DMS79 treated with DMSO at 0.1 percent for 48 hours (cell line): ENCODE measurements around the gene CD70.
"Not testable (repeated sequence)": the region's sequence is repeated elsewhere in the genome, so short reads cannot be mapped to it uniquely, and the experiment has no call there.

Source experiments
- DNase-seq: peaks from one replicate; lab custom pipeline; 2025; lab: John Stamatoyannopoulos, UW

Gene CD70

DNA sequence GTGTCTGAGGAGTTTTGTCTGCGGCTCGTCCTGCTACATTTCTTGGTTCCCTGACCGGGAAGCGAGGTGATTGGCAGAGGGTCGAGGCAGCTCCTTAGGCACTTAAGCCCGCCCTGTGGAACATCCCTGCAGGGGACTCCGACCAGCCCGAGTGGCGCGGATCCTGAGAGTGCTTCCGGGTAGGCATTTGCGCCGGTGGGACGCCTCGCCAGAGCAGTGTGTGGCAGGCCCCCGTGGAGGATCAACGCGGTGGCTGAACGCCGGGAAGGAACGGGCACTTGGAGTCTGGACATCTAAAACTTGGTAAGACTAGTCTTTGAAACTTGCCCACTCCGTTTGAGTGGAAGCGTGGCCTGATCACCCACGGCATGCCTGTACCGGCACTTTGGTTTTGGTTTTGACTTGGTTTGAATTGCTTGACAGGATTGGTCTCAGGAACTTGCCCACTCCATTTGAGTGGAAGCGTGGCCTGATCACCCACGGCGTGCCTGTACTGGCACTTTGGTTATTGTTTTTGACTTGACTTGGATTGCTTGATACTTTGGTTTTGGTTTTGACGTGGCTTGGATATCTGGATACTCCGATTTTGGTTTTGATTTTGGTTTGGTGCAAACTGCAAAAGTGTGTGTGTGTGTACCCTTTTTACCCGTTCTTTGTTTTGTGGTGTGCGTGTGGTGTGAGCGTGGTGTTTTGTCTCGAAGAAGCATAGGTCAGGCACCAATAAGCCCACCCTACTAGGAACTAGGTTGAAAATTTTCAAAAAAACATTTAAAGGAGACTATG lies 6.7 kb upstream of the CD70 start:
- not testable (repeated sequence) for DNase-seq

DNA sequence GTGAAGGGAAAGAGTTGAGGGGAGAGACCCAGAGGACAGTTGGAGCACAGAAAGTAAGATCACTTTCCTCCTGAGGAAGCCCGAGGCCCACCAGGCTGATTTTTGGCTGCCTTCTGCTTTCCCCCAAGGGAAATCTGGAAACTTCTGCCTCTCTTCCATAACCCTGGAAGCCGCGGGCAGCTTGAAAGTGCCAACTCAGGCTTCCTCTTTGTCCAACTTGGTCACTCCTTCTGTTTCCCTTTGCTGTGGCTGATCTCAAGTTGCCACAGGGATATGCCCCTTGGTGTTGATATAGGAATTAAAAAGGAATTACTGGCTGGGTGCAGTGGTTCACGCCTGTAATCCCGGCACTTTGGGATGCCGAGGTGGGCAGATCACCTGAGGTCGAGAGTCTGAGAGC lies 5.7 kb upstream of the CD70 start:
- DNase-seq = no peak

DNA sequence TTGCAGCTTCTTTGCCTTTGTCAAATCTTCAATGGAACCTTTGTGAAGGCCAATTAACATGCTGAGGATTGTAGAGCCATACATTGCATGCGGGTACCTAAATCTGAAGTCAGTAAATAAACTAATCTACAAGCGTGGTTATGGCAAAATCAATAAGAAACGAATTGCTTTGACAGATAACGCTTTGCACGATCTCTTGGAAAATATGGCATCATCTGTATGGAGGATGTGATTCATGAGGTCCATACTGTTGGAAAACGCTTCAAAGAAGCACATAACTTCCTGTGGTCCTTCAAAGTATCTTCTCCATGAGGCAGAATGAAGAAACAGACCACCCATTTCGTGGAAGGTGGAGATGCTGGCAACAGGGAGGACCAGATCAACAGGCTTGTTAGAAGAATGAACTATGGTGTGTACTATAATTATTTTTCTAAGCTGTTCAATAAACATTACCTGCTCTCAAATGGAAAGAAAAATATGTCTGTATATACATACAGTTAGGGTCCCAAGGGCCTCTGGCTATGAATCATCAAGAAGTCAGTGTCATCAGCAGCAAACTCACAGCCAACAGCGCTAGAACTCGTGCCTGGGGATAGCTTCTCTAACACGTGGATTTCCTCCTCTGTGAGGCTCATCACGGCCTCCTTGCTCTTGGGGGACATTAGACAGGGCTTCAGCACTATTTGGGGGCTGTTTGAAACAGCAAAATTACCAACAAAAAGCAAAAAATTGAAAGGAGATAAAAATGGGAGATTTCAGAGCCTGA lies 2.9 kb upstream of the CD70 start:
- DNase-seq = no peak

DNA sequence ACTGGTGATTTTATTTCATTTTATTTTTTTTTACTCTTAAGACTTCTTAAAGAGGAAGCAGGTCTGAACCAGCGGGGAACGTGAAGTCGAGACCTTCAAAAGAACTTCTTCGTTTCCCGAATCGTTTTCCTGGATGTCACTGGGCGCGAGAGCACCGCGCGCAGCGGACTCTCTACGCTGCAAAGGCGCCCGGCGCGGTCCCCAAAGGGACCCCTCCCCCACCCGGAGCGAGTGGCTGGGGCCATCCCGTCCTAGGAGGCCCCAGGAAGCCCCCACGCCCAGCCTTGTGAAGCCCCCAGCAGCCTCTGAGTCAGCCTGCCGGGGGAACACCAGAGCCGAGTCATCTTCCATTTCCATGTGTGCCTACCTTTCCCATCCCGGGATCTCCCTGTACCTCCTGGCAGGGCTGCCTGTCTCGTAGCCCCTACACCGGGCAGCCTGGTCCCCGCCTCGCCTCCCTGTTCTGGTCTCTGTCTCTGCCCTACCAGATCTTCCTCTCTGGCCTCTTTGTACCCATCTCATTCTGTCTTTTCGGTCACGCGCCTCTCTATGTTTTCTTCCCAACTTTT lies 608 bp downstream of the CD70 start:
- no peak for DNase-seq

DNA sequence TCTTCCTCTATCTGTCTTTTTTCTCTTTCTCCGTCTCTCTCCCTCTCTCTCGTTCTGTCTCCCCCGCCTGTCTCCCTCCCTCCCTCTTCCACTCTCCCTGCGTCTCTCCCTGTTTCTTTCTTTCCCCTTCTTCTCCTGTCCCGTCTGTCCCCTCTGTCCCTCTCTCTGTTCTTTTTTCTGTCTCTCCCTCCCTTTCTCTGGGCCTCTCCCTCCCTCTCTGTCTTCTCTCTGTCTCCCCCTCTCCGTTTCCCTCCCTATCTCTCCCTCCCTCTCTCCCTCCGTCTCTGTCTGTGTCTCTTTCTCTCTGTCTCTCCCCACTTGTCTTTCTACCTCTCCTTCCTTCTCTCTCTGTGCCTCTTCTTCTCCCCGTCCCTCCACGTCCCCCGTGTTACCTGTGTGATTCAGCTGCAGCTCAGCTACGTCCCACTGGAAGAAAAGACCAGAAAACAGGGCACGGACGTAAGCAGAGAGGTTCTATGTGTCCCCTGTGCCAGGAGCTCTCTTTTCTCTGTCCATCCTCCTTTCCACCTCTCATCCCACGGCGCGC lies 1.2 kb downstream of the CD70 start:
- no peak for DNase-seq

DNA sequence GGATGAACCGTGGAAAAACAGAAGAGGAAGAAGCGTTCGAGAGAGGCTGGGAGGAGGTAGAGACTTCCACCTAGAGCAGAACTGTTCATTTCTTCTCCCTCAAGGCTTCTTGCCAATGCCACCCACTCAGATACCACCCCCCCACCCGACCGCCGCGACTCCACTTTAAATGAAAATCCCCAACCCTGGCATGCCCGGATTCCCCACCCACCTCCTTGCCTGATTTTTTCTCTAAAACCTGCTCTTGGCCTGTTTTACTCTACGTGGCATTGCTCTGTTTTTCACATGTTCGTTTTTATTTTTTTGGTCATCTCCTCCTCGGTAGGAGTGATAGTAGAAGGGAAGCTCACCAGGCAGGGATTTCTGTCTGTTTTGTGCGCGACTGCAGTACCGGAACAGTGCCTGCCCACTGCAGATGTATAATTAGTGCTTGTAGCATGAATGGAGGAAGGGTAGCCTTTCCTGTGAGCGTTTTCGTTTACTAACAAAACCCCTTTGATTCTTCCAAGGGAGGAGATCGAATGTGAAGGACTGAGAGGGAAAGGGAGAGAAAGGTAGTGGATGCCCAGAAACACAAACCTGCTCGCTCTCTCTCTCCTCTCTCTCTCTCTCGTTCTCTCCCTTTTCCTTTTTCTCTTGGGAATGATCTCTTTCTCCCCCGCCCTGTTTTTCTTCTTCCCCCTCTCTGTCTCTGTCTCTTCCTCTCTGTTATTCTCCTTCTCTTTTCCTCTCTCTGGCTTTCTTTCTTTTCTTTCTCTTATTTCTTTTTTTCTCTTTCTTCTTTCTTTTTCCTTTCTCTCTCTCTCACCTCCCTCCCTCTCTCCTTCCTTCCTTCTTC lies 2.2 kb downstream of the CD70 start:
- no peak for DNase-seq

DNA sequence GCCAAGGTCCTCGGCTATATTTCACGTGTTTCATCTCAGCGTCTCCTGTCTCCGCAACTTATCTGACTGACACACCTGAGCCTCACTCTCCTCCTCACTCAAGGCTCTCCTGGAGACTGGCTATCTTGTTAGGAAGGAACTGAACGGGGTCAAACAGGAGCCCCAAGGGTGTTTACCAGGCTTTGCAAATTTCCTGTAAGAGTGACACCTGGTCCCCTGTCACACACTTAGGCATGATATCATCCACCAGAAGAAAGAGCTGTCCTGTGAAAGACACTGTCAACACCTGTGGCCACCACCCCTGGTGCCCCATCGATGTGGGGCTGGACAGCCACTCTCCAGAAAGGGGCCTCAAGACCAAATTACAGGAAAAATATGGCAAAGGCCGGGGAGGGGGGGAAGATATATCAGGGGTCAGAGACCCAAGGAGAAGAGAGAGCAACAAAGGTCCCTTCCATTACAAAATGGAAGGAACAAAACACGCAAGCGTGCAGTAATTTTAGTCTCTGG lies 2.9 kb downstream of the CD70 start:
- no peak for DNase-seq

DNA sequence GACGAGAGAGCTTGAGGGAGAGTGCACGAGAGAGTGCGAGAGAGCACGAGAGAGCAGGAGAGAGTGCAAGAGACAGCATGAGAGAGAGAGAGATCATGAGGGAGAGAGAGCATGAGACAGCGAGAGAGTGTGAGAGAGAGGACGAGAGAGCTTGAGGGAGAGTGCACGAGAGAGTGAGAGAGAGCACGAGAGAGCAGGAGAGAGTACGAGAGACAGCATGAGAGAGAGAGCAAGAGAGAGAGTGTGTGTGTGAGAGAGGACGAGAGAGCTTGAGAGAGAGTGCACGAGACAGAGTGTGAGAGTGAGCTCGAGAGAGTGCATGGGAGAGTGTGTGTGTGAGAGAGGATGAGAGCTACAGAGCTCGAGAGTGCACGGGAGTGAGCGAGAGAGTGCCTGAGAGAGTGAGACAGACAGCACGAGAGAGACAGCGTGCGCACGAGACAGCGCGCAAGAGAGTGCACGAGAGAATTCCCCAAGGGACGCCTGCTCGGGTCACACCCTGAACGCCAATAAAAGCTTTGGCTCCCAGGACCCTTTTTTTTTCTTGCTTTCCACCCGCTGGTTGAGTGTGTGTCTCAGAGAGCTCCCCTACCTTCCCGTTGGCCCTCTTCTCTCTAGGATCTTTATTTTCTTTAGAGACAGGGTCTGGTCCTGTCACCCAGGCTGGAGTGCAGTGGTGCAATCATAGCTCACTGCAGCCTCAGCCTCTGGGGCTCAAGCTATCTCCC lies 3.7 kb downstream of the CD70 start:
- peak; percentile 9 for DNase-seq

DNA sequence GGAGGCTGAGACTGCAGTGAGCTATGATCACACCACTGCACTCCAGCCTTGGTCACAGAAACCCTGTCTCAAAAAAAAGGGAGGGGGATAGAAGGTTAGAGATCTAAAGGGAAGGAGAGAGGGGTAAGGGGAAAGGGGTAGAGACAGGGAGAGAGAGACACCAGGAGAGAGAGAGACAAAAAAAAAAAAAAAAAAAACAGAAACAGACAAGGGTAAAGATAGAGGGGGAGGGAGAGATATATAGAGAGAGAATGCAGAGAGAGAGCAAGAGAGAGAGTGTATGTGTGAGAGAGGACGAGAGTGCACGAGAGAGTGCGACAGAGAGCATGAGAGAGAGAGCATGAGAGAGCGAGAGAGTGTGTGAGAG lies 4.2 kb downstream of the CD70 start:
- DNase-seq = no peak

DNA sequence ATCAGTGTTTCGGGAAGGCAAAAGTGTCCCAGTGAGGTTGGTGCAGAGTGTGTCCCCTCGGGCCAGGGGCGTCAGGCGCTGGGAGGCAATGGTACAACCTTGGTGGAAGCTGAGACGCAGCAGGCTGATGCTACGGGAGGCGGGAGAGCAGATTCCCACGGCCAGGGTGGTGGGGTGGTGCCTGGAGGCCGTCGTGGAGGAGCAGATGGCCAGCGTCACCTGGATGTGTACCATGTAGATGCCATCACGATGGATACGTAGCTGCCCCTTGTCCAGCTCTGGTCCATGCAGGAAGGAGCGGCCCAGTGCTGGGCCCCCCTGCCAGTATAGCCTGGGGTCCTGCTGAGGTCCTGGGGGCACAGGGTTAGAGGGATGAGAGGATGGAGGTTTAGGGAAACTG lies 4.9 kb downstream of the CD70 start:
- no peak for DNase-seq

DNA sequence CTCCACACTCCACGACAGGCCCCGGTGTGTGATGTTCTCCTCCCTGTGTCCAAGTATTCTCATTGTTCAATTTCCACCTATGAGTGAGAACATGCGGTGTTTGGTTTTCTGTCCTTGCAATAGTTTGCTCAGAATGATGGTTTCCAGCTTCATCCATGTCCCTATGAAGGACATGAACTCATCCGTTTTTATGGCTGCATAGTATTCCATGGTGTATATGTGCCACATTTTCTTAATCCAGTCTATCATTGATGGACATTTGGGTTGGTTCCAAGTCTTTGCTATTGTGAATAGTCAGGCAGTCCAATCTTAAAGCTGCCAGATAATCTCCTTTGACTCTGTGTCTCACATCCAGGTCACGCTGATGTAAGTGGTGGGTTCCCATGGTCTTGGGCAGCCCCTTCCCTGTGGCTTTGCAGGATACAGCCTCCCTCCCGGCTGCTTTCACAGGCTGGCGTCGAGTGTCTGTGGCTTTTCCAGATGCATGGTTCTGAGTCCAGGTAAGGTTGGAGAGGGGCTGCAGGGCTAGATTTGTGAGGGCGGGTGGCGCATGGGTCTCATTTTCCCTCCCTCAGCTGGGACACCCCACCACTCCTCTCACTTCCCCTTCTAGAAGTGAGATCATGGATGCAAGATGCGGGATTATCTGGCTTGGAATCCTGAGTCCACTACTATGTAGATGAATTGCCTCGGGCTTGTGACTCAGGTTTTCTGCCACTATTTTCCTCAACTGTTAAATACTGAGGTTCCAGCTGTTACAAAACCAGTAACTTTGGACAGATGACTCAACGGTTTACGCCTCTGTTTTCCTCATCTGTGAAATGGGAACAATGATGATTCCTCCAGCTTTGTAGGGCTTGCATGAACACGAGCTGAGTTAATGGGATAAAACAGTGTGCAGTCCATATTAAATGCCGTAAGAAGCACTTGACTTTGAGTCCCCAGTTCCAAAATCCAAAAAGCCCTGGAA lies 8.2 kb downstream of the CD70 start:
- DNase-seq = not testable (repeated sequence)

DNA sequence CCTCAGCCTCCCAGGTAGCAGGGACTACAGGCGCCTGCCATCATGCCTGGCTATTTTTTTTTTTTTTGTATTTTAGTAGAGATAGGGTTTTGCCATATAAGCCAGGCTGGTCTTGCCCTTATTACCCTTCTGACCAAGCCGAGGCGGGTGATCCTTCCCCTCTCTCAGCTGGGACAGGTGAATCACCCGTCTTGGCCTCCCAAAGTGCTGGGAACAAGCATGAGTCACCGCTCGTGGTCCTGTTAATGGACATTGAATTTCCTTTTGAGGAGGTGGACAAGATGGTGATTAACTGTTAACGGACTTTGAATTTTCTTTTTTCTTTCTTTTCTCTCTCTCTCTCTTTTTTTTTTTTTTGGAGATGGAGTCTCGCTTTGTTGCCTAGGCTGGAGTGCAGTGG lies 10.6 kb downstream of the CD70 start:
- no peak for DNase-seq

DNA sequence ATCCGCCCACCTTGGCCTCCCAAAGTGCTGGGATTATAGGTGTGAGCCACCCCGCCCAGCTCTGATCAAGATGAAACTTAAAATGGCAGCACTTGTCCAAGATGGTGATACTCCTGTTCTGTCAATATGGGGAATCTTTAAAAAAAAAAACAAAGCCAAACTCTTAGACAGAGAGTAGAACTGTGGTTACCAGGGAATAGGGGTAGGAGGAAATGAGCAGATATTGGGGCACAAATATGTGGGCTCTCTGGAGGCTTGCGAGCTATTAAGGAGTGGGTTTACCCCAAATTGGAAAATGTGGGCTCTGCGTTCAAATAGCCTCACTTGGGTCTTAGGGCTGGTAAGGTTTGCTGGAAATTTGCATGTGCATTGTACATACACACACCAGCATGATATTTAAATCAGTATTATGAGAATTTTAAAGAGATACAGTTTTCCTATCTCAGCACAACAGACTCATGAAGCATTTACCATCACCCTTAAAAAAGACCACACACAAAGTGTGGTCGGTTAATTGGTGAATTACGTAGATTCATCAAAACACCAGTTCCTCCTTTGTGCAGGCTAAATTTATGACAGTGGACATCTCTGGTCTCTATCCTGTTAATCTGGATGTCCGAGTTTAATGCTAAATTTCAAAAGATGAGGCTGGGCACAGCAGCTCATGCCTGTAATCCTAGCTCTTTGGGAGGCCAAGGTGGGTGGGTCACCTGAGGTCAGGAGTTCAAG lies 11.3 kb downstream of the CD70 start:
- DNase-seq = no peak

DNA sequence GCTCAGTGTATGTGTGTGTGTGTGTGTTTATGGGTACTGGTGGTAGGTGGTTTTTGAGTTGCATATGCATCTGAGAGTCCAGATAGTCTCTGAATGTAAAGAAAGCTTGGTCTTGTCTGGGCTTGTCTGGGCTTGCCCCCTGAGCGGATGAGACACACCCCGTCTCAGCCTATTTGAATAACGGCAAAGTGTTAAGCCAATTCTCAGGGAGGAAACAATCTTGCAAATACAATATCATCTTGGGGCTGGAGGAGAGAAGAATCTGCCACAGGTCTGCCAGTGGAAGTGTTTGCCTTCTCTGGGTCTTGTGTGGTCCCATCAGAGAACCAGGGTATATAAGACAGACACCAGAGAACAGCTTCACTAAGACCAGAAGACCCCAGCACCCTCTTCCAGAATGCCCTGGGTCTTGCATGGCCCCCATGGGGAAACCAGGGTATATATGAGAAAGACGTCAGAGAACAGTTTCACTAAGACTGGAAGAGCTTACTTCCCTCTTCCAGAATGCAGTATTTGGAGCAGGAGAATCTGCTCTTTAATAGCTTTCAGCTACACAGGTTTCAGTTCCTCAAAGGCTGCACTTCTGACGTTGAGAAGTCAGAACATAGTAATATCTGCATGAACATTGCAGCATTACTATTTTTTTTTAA lies 13.3 kb downstream of the CD70 start:
- no peak for DNase-seq

DNA sequence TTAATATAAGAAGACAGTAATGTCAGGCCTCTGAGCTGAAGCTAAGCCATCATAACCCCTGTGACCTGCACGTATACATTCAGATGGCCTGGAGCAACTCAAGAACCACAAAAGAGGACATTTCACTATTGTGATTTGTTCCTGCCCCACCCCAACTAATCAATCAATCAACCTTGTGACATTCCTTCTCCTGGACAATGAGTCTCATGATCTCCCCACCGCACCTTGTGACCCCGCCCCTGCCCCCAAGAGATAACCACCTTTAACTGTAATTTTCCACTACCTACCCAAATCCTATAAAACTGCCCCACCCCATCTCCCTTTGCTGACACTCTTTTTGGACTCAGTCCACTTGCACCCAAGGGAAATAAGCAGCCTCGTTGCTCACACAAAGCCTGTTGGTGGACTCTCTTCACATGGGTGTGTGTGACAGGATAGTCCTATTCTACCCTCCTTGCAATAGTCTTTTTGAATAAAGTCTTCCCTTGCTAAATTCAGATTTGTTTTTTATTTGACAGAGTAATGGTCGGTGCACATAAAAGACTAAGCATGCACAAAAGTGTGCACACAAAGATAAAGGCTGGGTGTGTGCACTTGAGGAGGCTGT lies 14.0 kb downstream of the CD70 start:
- no peak for DNase-seq

DNA sequence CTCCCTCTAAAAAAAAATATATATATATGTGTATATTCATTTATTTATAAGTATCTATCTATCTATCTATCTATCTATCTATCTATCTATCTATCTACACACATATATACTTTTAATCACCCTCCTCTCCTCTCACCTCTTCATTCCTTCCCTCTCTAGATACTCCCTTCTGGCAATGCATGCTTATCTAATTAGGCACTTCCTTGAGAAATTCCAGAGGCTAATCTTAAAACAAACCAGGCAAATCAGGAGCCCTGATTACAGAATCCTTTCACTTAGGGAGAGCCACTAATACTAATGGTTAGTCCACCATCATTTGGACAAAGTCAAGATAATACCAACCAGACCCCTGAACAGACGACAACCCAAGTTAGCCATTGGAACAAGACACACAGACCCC lies 17.6 kb downstream of the CD70 start:
- DNase-seq = no peak

DNA sequence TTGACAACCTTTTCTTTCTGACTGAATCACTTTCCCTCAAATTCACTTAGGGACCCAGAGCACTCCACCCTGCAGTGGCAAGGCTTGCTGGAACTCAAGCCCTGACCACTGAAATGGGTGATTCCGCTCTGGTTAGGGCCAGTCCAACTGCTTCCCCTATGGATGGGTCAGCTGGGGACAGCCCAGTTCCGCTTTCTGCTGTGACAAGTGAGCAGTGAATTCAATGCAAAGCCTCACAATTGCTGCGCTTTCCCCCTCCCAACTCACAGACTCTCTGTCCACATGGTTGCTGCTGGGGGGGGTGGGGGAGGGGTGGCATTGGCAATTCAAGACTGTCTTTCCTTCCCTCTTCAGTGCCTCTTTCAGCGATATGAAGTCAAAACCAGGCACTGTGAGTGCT lies 18.7 kb downstream of the CD70 start:
- no peak for DNase-seq

DNA sequence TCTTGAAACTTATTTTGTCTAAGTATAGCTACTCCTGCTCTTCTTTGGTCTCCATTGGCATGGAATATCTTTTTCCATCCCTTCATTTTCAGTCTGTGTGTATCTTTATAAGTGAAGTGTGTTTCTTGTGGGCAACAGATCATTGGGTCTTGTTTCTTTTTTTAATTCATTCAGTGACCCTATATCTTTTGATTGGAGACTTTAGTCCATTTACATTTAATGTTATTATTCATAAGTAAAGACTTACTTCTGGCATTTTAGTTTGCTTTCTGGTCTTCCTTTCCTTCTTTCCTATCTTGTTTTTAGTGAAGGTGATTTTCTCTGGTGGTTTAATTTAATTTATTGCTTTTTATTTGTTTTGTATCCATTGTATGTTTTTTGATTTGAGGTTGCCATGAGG lies 19.8 kb downstream of the CD70 start:
- no peak for DNase-seq
